HG02981 (cell line): ENCODE measurements around the gene TCF4.
A peak's percentile ranks its signal among the peaks of the same experiment; 100 is the strongest.

Experiments used
- ATAC-seq: cut with Tn5 transposase; IDR thresholded peaks from one replicate; pipeline ENCODE4 v1.9.1; 2021; ENCODE audit warnings: mild to moderate bottlenecking, moderate library complexity; ENCODE audit not compliant: unreplicated experiment

The TCF4 gene

GRCh38 chr18:55336438-55337100 lies 251.4 kb downstream of the TCF4 start:
- ATAC-seq = no peak

GRCh38 chr18:55334875-55335274 lies 253.1 kb downstream of the TCF4 start:
- no peak for ATAC-seq

- no peak for ATAC-seq
These were observed 256.7 kb downstream of the TCF4 start for GRCh38 chr18:55331301-55331700.

GRCh38 chr18:55328301-55328700 lies 259.7 kb downstream of the TCF4 start:
- no peak for ATAC-seq

- ATAC-seq = no peak
These were observed 260.5 kb downstream of the TCF4 start for GRCh38 chr18:55327454-55327853.

- ATAC-seq = no peak
These were observed 261.9 kb downstream of the TCF4 start for GRCh38 chr18:55326134-55326533.

- ATAC-seq = no peak
These were observed 263.8 kb downstream of the TCF4 start for GRCh38 chr18:55324166-55324565.

- ATAC-seq = no peak
These were observed 264.7 kb downstream of the TCF4 start for GRCh38 chr18:55323051-55323994.

GRCh38 chr18:55322178-55322735 lies 265.7 kb downstream of the TCF4 start:
- ATAC-seq = peak; percentile 63

GRCh38 chr18:55321265-55322177 lies 266.5 kb downstream of the TCF4 start:
- peak; percentile 65 for ATAC-seq

- ATAC-seq = no peak
These were observed 267.3 kb downstream of the TCF4 start for GRCh38 chr18:55320424-55321264.

GRCh38 chr18:55319459-55320193 lies 268.4 kb downstream of the TCF4 start:
- ATAC-seq = no peak

- no peak for ATAC-seq
These were observed 269.0 kb downstream of the TCF4 start for GRCh38 chr18:55318951-55319441.

- ATAC-seq = no peak
These were observed 270.1 kb downstream of the TCF4 start for GRCh38 chr18:55317864-55318263.

GRCh38 chr18:55317324-55317723 lies 270.7 kb downstream of the TCF4 start:
- no peak for ATAC-seq

- ATAC-seq = no peak
These were observed 271.4 kb downstream of the TCF4 start for GRCh38 chr18:55316486-55317184.

- no peak for ATAC-seq
These were observed 273.3 kb downstream of the TCF4 start for GRCh38 chr18:55314615-55315237.

GRCh38 chr18:55314031-55314430 lies 274.0 kb downstream of the TCF4 start:
- no peak for ATAC-seq
